Caki2 (cell line): ENCODE results near the gene ABHD18. TPM values are rescaled to one million over a fixed set of nuclear protein-coding genes. Genes with fewer than 3 reads are reported as not detected.
"Not testable (repeated sequence)": the region's sequence is repeated elsewhere in the genome, so short reads cannot be mapped to it uniquely, and the experiment has no call there.

Experiments used
- DNase-seq: peaks from one replicate; pipeline ENCODE4 v3.0.0-alpha.2; 2015; ENCODE audit warnings: low read depth
- in situ Hi-C: cut with HindIII; loops from 2 replicates; pipeline ENCODE4 v1.10.0; 2016; ENCODE audit warnings: low sequenced_read_pairs, low pct_unique_long_range_greater_than_20kb, mixed read lengths
- total RNA-seq: library from RNA; depleted of rRNA; stranded (reverse); fragments of >200 nt; shearing (Covaris generic); gene quantifications from 2 replicates; pipeline ENCODE4 v1.2.3, GENCODE V29; 2014; ENCODE audit warnings: low replicate concordance

Gene ABHD18
- total RNA-seq, 1 experiment from 2014 or later, result 6.4 TPM

GRCh38 chr4:127978930-127979329 lies 13.7 kb downstream of the ABHD18 start:
- in situ Hi-C loops, result no loop called here
- no peak for DNase-seq

GRCh38 chr4:127982445-127982844 lies 17.2 kb downstream of the ABHD18 start:
- in situ Hi-C loops, result no loop called here
- no peak for DNase-seq

DNA sequence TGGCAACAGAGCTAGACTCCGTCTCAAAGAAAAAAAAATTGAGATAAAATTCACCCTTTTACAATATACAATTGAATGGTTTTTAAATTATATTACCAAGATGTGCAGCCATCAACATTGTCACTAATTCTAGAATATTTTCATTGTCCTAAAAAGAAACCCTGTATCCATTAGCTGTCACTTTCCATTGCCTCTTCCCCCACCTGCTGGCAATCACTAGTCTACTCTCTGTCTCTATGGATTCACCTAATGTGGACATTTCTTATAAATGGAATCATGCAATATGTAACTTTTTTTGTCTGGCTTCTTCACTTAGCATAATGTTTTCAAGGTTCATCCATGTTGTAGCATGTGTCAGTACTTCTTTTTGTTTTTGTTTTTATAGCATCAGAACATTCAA lies 20.8 kb downstream of the ABHD18 start:
- in situ Hi-C loops, result no loop called here
- no peak for DNase-seq

DNA sequence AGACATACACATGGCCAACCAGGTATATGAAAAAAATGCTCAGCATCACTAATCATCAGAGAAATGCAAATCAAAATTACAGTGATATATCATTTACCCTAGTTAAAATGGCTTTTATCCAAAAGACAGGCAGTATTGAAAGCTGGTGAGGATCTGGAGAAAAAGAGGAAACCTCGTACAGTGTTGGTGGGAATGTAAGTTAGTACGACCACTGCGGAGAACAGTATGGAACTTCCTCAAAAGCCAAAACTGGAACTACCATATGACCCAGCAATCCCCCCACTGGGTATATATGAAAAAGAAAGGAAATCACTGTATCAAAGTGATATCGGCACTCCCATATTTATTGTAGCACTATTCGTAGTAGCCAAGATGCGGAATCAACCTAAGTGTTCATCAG lies 23.4 kb downstream of the ABHD18 start:
- no peak for DNase-seq
- in situ Hi-C loops, result no loop called here

DNA sequence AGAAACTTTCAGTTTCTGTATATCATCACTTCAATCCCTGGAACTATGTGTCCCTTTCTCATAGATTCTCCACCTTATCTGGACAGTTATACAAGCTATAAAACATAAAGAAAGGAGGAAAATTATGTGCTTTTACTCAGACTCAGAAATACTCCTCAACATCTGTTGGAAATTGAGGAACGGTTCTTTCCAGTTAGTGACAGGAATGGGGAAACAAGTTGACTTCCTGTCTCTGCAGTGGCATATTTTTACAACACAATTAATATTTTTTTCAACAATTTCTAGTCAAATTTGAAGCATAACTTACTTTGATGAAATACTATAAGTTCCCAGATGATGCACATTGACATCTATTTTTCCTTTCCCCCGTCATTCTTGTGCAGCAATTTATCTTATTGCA lies 27.9 kb downstream of the ABHD18 start:
- no peak for DNase-seq
- in situ Hi-C loops, result no loop called here

- DNase-seq, result peak; percentile 42
These were observed 30.6 kb downstream of the ABHD18 start for GRCh38 chr4:127995776-127996175.

DNA sequence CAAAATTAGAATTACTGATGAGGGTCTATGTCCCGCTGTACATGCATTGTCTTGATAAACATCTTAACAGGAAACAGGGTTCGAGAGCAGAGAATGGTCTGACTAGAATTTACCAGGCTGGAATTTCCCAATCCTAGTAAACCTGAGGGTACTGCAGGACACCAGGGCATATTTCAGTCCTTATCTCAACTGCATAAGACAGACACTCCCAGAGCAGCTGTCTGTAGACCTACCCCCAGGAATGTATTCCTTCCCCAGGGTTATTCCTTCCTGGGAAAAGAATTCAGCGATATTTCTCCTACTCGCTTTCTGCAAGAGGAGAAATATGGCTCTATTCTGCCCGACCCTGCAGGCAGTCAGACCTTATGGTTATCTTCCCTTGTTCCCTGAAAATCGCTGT lies 31.3 kb downstream of the ABHD18 start:
- in situ Hi-C loops, DNase-seq: not testable (repeated sequence)

More at GRCh38 chr4:127995776-127996175, 30.6 kb downstream of the ABHD18 start:
- in situ Hi-C loops, result no loop called here

DNA sequence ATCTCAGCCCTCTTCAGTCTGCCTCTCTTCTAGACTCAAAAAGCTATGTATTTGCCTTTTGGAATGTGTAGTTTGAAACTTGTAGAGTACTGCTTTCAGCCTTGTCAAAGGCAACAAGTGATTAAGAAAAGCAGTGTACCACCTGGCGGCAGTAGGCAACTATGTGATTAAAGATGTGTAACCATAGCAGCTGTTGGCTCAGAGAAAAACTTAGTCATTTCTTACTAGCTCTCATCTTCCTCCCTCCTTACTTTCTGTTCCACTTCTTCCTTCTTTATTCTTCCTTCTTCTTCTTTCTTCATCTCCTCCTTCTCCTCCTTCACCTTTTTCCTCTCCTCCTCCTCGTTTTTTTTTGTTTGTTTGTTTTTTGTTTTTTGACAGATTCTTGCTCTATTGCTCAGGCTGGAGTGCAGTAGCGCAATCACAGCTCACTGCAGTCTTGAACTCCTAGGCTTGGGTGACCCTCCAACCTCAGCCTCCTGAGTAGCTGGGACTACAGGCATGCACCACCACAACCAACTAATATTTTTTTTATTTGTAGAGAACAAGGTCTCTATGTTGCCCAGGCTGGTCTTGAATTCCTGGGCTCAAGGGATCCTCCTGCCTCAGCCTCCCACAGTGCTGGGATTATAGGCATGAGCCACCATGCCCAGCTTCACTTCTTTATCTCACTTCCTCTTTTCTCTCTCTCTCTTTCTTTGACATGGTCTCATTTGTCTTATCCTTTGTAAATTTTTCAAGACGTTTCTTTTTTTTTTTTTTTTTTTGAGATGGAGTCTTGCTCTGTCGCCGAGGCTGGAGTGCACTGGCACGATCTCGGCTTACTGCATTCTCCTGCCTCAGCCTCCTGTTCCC lies 32.6 kb downstream of the ABHD18 start:
- in situ Hi-C loops, result no loop called here
- DNase-seq, result peak; percentile 29

GRCh38 chr4:128006592-128006991 lies 41.4 kb downstream of the ABHD18 start:
- in situ Hi-C loops, result no loop called here

DNA sequence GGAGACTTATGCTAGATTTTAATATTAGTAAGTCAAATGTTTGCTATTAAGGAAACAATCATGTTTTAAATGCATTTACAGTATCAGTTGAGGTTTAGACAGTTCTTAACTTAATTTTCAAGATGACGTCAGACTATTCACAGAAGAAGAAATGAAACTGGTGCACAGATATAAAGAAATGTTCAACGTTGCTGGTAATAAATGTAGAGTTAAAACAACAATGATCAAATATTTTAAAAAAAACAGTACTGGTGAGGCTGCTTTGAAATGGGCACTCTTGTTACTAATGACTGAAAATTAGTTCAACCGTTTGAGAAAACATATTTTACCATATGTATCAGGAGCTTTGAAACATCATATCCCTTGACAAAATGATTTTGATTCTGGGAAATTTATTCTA lies 44.2 kb downstream of the ABHD18 start:
- in situ Hi-C loops, result no loop called here
- no peak for DNase-seq

More at GRCh38 chr4:128006592-128006991, 41.4 kb downstream of the ABHD18 start:
- DNase-seq, result no peak

DNA sequence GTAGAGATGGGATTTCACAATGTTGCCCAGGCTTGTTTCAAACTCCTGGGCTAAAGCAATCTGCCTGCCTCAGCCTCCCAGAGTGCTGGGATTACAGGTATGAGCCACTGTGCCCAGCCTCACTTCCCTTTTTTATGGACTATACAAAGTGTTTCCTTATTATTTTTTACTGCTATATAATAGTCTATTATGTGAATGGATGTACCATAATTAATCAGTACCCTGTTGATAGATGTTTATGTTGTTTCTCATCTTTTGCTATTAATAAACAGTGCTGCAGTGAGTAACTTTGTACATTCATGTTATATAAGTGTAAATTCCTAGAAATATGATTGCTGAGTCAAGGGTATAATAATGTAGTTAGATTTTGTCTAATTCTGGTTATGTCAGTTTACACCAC lies 60.1 kb downstream of the ABHD18 start:
- in situ Hi-C loops, result no loop called here
- no peak for DNase-seq

DNA sequence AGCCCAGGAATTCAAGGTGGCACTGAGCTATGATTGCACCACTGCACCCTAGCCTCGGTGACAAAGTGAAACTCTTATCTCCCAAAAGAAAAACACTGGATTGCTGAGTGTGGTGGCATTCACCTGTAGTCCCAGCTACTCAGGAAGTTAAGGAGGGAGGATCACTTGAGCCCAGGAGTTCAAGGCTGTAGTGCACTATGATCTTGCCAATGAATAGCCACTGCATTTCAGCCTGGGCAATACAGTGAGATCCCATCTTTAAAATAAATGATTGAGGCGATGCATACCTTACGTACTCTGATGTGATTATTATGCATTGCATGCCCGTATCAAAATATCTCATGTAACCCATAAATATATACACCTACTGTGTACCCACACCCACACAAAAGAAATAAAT lies 64.7 kb downstream of the ABHD18 start:
- no peak for DNase-seq
- in situ Hi-C loops, result no loop called here

GRCh38 chr4:128031756-128032384 lies 66.7 kb downstream of the ABHD18 start:
- in situ Hi-C loops, result no loop called here
- DNase-seq, result no peak

DNA sequence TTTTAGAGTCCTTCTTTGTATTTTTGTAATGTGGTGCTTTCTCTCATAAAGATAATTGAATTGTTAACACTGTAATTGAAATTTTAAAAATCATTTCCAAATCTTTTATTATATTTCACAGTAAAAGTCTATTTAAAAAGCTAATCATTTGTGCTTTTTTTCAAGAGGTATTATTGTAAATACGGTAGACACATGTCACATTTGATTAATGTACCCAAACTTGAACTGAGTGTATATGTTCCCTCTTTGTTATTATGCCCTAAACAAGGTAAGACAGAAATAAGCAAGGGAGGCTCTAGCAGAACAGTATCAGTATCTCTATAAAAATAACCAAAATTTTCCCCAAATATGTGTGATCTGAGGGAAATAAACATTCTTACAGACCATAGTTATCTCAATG lies 74.4 kb downstream of the ABHD18 start:
- DNase-seq, result no peak
- in situ Hi-C loops, result no loop called here

DNA sequence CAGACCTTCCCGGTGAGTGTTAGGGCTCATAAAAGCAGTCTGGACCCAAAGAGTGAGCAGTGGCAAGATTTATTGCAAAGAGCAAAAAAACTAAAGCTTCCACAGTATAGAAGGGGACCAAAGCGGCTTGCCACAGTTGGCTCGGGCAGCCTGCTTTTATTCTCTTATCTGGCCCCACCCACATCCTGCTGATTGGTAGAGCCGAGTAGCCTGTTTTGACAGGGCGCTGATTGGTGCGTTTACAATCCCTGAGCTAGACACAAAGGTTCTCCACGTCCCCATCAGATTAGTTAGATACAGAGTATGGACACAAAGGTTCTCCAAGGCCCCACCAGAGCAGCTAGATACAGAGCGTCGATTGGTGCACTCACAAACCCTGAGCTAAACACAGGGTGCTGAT lies 81.8 kb downstream of the ABHD18 start:
- DNase-seq, in situ Hi-C loops: not testable (repeated sequence)

- in situ Hi-C loops, DNase-seq: not testable (repeated sequence)
These were observed 82.3 kb downstream of the ABHD18 start for GRCh38 chr4:128047514-128047913.

DNA sequence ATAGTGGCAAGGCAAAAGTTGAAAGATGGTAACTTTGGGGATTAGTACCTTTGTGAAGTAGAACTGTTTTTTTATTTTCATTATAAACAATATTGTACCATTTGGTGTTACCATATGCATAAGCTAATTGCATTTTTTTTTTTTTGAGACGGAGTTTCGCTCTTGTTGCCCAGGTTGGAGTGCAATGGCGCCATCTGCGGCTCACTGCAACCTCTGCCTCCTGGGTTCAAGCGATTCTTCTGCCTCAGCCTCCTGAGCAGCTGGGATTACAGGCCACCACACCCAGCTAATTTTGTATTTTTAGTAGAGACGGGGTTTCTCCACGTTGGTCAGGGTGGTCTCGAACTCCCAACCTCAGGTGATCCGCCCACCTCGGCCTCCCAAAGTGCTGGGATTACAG lies 86.0 kb downstream of the ABHD18 start:
- DNase-seq, in situ Hi-C loops: not testable (repeated sequence)

- in situ Hi-C loops, DNase-seq: not testable (repeated sequence)
These were observed 89.7 kb downstream of the ABHD18 start for GRCh38 chr4:128054907-128055306.

- DNase-seq, in situ Hi-C loops: not testable (repeated sequence)
These were observed 90.4 kb downstream of the ABHD18 start for GRCh38 chr4:128055441-128056206.
